GM21381 (cell line): ENCODE results near the gene NCOA7.
"Not testable (repeated sequence)": the region's sequence is repeated elsewhere in the genome, so short reads cannot be mapped to it uniquely, and the experiment has no call there.

ENCODE experiments used
- ATAC-seq: cut with Tn5 transposase; IDR thresholded peaks from one replicate; pipeline ENCODE4 v1.9.1; 2021; ENCODE audit warnings: mild to moderate bottlenecking, moderate library complexity; ENCODE audit not compliant: unreplicated experiment

Gene NCOA7

DNA sequence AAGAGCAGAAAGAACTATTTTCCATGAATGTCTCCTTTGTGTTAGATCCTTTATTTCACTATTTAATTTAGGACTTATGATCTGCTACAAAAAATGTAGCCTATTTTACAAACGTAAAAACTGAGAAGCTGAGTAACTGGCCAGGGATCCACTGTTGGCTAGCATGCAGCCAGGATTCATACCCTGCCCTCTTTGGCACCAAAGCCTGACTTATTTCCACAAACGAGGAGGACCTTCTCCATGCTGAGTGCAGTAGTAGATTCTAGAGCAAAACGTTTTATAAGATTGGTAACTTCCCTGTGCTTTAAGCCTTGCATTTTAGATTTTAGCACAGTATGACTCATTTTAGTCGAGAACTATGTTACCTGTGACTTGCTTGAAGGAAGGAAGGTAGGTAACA lies 74.3 kb downstream of the NCOA7 start:
- no peak for ATAC-seq

GRCh38 chr6:125866433-125866832 lies 75.7 kb downstream of the NCOA7 start:
- ATAC-seq = no peak

GRCh38 chr6:125867483-125867942 lies 76.8 kb downstream of the NCOA7 start:
- ATAC-seq = no peak

DNA sequence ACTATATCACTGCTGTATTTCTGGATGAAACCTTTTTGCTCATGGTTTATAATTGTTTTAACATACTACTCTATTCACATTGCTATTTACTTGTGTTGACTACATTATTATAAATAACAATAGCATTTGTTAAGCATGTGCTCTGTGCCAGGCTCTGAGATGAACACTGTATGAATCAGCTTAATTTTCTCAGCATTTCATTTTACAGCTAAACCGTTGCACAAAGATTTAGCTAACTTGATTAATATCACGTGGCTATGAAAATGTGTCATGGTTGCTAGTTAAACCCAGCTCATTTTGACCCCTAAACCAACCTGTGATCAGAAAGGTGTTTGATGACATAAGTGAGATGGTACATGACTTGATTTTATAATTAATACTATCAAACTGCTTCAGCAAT lies 77.5 kb downstream of the NCOA7 start:
- no peak for ATAC-seq

- ATAC-seq = no peak
These were observed 78.1 kb downstream of the NCOA7 start for GRCh38 chr6:125868678-125869395.

- ATAC-seq = no peak
These were observed 78.7 kb downstream of the NCOA7 start for GRCh38 chr6:125869427-125869826.

DNA sequence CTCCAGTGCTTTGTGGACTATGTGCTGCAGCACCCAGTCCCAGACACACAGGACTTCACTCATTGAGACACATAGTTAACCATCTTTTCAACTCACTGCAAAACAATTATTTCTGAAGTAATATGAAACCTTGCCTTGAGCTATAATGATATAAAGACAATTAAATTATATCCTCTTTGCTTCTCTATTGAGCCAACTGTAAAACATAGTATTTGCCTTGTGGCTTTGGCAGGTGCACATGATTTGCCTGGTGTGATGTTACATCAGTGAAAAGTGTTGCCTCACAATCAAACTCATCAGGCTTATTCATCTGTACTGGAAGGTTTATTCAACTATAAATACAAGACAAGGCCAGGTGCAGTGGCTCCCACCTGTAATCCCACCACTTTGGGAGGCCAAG lies 80.6 kb downstream of the NCOA7 start:
- ATAC-seq = no peak

GRCh38 chr6:125872259-125872921 lies 81.6 kb downstream of the NCOA7 start:
- ATAC-seq = no peak

DNA sequence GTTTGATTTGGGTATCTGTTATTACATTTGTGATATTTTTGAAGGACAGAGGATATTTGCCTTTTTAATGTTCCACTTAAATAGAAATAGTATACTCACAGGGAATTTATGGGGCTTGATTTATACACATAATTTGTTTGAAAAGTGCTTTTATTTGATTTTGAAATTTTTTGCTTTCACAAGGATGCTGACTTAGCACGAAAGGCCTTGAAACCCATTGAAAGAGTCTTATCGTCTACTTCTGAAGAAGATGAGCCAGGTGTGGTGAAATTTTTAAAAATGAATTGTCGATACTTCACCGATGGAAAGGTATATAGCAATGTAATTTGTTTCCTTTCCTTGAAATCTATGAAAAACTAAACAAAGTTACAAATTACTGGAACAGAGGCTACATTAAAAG lies 91.5 kb downstream of the NCOA7 start:
- ATAC-seq = no peak

GRCh38 chr6:125884634-125885371 lies 94.0 kb downstream of the NCOA7 start:
- no peak for ATAC-seq

GRCh38 chr6:125886021-125886420 lies 95.3 kb downstream of the NCOA7 start:
- no peak for ATAC-seq

DNA sequence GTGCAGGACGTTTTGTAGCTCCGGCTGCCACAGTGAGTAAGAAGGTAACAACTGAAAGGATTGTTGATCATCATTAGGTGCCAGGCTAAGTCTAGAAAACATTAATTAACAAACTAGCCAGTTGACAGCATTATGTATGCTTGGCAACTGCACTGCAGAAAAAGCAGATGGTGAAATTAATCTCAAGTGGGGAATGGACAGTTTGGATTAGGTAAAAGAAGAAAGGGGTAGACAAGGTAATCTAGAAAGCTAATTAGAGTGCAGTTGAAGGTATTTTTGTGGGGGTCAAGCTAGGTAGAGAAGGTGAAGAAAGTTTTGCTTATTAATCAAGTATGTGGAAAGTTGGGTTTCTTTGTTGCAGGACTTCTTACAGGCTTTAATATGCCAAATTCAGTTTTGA lies 96.2 kb downstream of the NCOA7 start:
- ATAC-seq = no peak

DNA sequence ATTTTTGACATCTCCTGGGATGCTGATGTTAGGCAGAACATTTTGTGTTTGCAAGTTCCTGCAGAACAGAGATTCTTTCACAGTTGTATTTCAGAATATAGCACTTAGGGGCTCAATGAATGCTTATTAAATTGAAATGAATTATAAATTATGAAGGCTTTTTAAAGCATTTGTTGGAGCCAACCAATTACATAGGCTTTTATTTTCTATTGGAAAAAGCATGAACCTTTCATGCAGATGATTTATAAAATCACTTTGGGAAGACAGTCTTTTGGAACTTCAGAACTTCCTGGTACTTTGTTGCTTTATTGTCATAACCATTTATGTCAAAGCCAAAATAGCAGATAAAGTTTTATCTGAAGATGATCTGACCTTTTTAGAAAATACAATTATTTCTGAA lies 96.6 kb downstream of the NCOA7 start:
- ATAC-seq = no peak

- ATAC-seq = no peak
These were observed 98.4 kb downstream of the NCOA7 start for GRCh38 chr6:125888989-125889656.

DNA sequence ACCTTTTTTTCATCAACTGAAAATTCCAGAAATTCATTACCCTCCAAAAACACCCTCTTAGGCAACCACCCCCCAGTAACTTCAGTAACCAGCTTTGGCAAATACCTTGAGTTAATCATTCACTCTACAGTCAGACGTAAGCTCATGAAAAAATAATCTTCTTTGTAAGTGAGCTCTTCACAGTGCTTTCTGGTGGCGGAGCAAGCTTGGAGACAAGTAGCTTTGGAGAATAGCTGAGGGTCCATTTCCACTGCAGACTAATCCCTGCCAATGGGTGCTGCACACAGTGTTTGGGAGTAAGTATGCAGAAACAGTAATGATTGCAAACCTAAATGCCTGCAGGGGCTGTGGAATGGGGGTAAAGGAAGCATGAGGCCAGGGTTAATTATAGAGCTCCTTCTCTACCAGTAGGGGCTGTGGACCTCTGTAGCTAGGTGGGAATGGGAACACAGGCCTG lies 109.0 kb downstream of the NCOA7 start:
- ATAC-seq = no peak

DNA sequence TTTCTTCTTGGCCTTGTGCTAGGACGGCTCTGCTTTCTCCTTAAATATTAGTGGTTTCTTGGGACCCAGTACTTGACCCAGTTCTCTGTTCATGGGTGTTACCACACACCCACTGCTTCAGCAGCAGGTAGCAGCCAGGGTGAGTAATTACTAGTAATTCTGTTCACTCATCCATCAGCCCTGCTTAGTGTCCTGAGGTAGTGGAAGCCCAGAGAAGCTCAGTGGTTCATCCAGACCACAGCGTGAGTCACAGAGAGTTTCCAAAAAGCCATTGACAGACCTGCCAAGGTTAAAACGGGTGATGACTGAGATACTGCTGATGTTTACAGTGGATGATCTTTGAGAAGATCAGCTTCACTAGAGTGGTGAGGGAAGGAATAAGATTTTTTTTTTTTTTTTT lies 114.1 kb downstream of the NCOA7 start:
- ATAC-seq = peak; percentile 55

DNA sequence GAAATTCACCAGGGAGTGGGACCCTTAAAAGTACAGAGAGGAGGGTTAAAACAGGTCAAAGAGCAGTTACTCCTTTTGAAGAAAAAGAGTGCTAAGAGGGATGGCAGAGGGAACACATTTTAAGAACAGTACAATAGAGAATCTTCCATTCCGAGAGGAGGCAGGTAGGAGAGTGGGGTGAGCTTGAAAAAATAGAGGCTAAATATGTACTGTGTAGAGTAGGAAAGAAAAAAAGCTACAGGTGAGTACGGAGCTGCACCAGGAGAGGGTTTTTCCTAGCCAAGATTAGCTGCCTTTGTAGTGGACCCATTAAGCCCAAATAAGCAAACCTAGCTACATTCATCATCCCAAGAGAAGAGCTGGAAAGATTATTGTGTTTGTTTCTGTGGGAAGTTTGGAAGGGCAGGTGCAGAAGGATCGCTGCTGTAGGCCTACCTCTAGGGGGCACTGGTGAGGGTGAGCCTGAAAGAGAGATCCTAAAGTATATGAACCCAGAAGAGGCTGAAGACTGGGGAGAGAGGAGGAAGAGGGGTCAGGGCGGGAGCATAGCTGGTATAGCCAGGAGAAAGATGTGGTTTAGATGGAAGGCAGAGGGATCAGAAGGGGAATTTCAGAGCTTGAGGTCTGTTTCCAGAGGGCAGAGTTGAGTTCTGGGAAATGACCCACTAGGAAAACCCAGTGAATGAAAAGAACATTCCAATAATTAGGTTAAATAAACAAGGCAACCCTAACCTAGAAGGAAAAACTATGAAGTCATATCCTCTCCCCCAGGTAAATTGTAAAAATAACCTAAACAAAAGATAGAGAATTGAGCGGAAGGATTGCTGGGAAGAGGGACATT lies 115.6 kb downstream of the NCOA7 start:
- no peak for ATAC-seq

DNA sequence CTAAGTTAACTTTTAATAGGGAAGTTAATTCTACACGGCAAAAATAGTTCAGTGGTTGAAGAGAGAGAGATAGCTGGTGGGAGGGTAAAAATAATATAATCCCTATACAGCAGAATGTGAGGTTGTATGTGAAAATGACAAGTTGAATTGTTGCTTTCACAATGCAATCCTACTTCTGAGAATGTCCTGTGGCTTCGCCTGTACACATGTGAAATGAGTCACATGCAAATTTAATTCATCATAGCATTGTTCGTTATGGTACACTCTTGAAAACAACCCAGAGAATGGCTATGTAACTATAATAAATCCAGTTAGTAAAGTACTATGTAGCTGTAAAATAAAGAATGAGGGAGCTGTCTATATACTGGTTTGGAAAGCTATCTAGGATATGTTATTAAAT lies 119.8 kb downstream of the NCOA7 start:
- peak; percentile 99 for ATAC-seq

- not testable (repeated sequence) for ATAC-seq
These were observed 120.3 kb downstream of the NCOA7 start for GRCh38 chr6:125911051-125911451.

GRCh38 chr6:125912430-125912829 lies 121.7 kb downstream of the NCOA7 start:
- not testable (repeated sequence) for ATAC-seq
